AG04450 (cell line): ENCODE data around the gene NPAS3. TPM values are rescaled to one million over a fixed set of nuclear protein-coding genes. Genes with fewer than 3 reads are reported as not detected.

Source experiments
- CTCF ChIA-PET: fragments of 300-600, 350-600 bp; formaldehyde crosslinking; extraction: SDS; loops from one replicate; lab custom pipeline; 2022; ENCODE audit warnings: antibody characterized with exemption, inconsistent platforms; lab: Charles Lee
- POLR2A ChIA-PET: fragments of 350-600 bp; formaldehyde crosslinking; extraction: SDS; loops from one replicate; lab custom pipeline; 2021; ENCODE audit warnings: antibody characterized with exemption, inconsistent platforms; lab: Yijun Ruan, JAX
- DNase-seq: peaks from one replicate; pipeline ENCODE4 v3.0.0-alpha.2; 2011; ENCODE audit warnings: low read depth, low spot score
- H3K27ac ChIP-seq: one replicate; pipeline ENCODE4 v1.5.1; 2012; ENCODE audit warnings: low read depth, low read length, control low read depth
- H3K27me3 ChIP-seq: one replicate; pipeline ENCODE4 v1.6.0; 2012; ENCODE audit warnings: low read length; ENCODE audit not compliant: control insufficient read depth, insufficient read depth
- H3K4me3 ChIP-seq: 2 replicates; pipeline ENCODE4 v1.5.1; 2011; ENCODE audit warnings: mild to moderate bottlenecking, low read depth, low read length, control low read depth
- H3K9me3 ChIP-seq: 2 replicates; pipeline ENCODE4 v1.5.1; 2012; ENCODE audit warnings: low read length; ENCODE audit not compliant: control insufficient read depth, insufficient read depth
- polyA plus RNA-seq: library from polyadenylated mRNA; depleted of rRNA; stranded (reverse); fragments of >200 nt; gene quantifications from 2 replicates; pipeline ENCODE4 v1.2.3, GENCODE V29; 2011
- TF ChIP-seq, protein P1 (sequence below): IDR thresholded peaks from 2 replicates; pipeline ENCODE4 v1.5.1; 2011; ENCODE audit warnings: low read depth, low read length, control low read depth, inconsistent platforms

Gene NPAS3
- polyA plus RNA-seq, 1 experiment = not detected

DNA sequence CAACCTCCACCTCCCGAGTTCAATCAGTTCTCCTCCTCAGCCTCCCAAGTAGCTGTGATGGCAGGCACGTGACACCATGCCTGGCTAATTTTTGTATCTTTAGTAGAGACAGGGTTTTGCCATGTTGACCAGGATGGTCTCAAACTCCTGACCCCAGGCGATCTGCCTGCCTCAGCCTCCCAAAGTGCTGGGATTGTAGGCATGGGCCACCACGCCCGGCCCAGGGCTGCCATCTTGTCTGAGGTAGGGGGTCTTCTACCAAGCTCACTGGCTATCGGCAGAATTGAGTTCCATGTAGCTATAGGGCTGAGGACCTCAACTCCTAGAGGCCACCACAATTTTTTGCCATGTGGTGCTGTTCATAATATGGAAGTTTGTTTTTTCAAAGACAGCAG lies 896.6 kb downstream of the NPAS3 start:
- ChIA-PET CTCF (interaction anchor here (0.6 to 1.4 kb wide), 3 partner anchors 24 to 491 kb away, joined by 3 read pairs; no protein-coding TSS in a partner anchor), POLR2A (no interaction called here)
- H3K27me3 ChIP-seq = no peaks in the 10 kb centered on the region
- no peak overlapping the region for H3K27ac ChIP-seq
- no peak for DNase-seq
- no peak overlapping the region for H3K4me3 ChIP-seq
- no peaks in the 10 kb centered on the region for H3K9me3 ChIP-seq
- TF ChIP-seq, protein P1, sequence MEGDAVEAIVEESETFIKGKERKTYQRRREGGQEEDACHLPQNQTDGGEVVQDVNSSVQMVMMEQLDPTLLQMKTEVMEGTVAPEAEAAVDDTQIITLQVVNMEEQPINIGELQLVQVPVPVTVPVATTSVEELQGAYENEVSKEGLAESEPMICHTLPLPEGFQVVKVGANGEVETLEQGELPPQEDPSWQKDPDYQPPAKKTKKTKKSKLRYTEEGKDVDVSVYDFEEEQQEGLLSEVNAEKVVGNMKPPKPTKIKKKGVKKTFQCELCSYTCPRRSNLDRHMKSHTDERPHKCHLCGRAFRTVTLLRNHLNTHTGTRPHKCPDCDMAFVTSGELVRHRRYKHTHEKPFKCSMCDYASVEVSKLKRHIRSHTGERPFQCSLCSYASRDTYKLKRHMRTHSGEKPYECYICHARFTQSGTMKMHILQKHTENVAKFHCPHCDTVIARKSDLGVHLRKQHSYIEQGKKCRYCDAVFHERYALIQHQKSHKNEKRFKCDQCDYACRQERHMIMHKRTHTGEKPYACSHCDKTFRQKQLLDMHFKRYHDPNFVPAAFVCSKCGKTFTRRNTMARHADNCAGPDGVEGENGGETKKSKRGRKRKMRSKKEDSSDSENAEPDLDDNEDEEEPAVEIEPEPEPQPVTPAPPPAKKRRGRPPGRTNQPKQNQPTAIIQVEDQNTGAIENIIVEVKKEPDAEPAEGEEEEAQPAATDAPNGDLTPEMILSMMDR = no peak

DNA sequence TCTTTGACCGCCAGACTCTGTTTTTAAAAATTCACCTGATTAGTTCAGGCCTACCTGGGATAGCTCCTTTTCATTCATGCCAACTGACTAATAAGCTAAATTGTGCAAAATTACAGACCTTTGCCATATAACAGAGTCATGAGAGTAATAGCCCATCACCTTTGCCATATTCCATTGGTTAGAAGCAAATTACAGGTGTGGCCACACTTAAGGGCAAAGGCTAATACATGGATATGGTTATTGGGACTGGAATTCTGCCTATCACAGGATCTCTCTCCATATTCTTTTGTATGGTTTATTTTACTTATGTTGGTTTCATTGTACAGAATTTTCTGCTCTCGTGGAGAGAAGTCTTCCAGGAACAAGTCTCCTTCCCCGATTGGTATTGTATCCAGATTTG lies 897.0 kb downstream of the NPAS3 start:
- no peaks in the 10 kb centered on the region for H3K27me3 ChIP-seq
- no peaks in the 10 kb centered on the region for H3K9me3 ChIP-seq
- ChIA-PET POLR2A (no interaction called here), CTCF (interaction anchor here (0.6 to 1.4 kb wide), 4 partner anchors 11 to 280 kb away, joined by 3 read pairs; no protein-coding TSS in a partner anchor)
- H3K4me3 ChIP-seq = no peak overlapping the region
- H3K27ac ChIP-seq = no peak overlapping the region
- TF ChIP-seq, protein P1 = no peak
- no peak for DNase-seq

DNA sequence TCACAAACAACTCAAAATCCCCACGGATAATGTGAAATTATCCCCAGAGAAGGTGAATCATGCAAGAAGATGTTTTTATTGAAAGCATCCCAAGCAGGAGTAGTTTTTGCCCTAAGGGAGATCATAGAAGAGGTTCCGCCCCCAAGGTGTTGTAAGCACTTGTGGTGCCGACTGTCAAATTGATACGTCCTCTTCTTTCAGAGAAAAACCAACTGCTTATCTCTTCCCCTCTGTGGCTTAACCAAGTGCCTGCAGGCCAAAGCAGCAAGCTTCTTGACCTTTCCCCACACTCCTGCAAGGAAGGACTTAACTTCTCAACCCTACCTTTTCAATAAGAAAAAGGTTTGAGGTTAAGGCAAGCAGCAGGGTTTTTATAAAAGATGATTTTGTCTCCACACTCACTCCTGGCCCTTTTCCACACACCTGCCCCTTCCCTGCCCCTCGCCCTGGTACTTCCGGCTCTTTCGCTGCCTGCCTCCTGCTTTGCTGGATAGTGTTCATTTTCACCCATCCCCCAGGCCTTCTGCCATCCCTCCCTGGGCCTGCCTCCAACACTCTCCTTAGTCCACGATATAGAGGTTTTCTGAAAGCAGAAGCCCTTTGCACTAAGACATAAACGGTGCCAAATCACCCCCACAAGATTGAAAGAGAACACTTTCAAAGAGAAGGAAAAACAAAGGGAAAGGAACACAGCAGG lies 897.7 kb downstream of the NPAS3 start:
- TF ChIP-seq, protein P1 = no peak
- POLR2A ChIA-PET = no interaction called here
- H3K27ac ChIP-seq = no peak overlapping the region
- CTCF ChIA-PET = interaction anchor here (0.6 to 3.1 kb wide), 4 partner anchors 12 to 280 kb away, joined by 3 to 40 read pairs (median 3); no protein-coding TSS in a partner anchor
- no peaks in the 10 kb centered on the region for H3K27me3 ChIP-seq
- no peak overlapping the region for H3K4me3 ChIP-seq
- H3K9me3 ChIP-seq = no peaks in the 10 kb centered on the region
- no peak for DNase-seq

DNA sequence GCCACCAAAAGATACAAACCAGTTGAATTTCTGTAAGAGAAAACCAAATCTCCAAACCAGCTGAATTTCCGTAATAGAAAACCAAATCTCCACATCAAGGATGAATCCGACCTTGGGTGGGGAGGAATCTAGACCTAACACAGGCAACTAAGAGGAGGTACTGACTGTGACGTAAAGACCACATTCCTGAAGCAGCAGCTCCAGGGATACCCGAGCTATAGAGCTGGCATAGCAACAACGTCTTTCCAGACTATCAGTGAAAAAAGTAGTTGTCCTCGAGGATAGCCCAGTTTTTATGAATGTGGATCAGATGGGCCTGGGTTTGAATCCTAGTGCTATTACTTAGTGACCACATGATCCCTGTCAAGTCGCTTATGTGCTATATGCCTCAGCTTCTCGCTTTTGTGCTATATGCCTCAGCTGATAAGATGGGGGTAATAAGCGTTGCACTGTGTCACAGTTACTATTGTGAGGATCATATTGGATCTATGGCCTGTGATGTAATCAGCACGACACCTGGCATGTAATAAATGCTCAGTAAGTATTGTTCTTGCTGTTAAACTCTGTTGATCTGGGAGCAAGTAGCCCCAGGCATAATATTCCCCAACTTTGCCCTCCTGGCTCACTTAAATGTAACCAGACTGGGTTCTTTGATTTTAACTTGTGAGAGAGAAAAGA lies 898.4 kb downstream of the NPAS3 start:
- H3K4me3 ChIP-seq = no peak overlapping the region
- no peaks in the 10 kb centered on the region for H3K9me3 ChIP-seq
- ChIA-PET POLR2A (no interaction called here), CTCF (interaction anchor here (1.0 to 3.1 kb wide), 6 partner anchors 11 to 486 kb away, joined by 3 to 40 read pairs (median 12); no protein-coding TSS in a partner anchor)
- no peak overlapping the region for H3K27ac ChIP-seq
- TF ChIP-seq, protein P1 = no peak
- DNase-seq = no peak
- H3K27me3 ChIP-seq = no peaks in the 10 kb centered on the region
